ENCODE measurements around the gene PALM.
"Not testable (repeated sequence)": the region's sequence is repeated elsewhere in the genome, so short reads cannot be mapped to it uniquely, and the experiment has no call there.

The PALM gene

DNA sequence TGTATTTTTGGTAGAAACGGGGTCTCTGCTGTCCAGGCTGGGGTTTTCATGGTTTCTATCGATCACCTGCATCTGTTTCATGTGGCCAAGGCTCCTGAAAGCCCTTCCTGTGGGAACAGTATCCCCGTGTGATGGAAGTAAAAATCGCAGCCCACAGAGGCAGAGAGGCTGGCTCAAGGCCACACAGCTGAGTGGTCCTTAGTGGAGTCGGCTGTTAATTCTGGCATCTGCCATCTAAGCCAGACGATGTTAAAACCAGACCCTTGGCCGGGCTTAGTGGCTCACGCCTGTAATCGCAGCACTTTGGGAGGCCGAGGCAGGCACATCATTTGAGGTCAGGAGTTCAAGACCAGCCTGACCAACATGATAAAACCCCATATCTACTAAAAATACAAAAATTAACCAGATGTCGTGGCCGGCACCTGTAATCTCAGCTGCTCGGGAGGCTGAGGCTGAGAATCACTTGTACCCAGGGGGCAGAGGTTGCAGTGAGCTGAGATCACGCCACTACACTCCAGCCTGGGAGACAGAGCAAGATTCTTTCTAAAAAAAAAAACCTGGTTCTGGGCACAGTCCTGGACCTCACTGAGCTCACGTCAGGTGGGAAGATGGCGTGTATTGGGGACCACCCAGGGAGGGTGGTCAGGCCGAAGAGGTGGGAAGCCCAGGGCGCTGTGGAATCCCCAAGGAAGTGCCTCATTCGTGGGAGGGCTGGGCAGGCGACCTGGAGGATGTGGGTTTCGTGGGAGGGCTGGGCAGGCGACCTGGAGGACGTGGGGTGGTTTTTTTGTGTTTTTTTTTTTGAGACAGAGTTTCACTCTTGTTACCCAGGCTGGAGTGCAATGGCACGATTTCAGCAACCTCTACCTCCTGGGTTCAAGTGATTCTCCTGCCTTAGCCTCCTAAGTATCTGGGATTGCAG, 23.7 kb downstream of the PALM start:
- DNase-seq (ENCODE audit: low spot score): no peak

DNA sequence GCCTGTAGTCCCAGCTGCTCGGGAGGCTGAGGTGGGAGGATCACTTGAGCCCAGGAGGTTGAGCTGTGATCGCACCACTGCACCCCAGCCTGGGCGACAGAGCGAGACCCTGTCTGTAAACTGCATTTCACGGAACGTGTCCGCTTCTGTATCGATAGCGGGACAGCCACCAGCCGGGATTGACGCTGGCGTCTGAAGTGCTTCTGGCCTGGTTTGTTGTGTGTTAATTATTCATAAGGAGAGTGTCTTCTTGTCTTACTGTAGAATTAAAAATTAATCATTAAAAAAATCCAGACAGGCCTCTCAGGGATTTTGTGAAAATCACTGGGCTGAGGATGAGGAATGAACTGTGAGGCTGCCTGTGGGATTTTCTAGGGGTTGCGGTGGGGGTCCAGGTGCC, 26.0 kb downstream of the PALM start:
- DNase-seq (ENCODE audit: low spot score): no peak

DNA sequence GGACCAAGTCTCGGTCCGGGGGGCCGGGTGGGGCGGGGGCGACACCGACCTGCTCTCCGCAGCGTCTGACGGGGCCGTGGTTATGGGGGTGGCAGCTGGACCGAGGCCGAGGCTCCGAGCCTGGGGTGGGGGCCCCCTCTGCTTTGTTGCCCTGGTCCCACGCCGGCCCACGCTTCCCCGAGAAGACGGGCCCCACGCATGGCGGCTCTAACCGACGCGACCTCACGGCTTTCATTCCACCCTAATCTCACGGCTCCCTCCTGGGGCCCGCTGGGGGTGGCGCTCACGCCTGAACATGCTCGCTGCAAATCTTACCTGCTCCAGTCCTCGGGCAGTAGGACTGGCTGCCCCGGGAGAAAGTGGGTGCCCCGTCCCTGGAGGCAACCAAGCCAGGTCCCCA, 27.4 kb downstream of the PALM start:
- no peak for DNase-seq (ENCODE audit: low spot score)

DNA sequence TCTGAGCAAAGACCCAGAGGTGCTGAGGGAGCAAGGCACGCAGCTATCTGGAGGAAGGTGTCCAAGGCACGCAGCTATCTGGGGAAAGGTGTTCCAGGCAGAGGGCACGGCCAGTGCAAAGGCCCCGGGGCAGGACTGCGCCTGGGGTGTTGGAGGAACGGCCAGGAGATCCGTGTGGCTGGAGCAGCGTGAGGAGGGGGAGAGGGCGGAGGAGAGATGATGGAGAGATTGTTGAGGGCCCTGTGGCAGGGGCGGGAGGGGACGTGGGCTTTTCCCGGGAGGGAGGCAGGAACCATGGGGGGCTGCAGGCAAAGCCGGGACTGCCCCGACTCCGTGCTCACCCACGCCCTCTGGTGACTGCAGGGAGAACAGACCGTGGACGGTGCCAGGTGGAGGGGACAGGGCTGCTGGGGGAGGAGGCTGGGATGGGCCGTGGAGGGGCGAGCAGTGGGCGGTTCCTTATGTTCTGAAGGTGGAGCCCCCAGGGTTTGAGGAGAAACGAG, 28.9 kb downstream of the PALM start:
- peak; percentile 89 for DNase-seq (ENCODE audit: low spot score)

DNA sequence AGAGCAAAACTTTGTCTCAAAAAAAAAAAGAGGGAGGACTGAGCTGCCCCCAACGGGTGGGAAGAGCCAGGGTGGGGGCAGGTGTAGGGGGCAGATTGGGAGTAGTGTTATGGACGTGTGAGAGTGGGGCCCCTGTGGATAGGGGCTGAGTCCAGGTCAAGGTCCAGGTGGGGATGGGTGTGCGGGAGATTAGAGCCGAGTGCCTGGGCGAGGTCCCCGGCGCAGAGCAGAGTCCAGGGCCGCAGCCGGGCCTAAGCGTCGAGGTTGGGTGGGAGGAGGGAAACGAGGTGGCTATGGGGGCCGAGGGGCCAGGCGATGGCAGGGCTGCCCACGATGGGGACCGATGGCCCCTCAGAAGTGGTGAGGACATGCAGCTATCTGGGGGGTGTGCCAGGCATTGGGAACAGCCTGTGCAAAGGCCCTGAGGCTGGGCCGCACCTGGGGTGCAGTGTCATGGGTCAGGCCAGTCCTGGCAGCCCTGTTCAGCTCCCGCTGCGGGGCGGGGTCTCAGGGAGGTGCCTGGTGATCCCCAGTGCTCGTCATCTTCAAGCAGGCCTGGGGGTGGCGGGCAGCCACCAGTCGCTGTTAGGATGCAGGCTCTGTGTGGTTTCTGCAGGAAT, 29.9 kb downstream of the PALM start:
- no peak for DNase-seq (ENCODE audit: low spot score)

DNA sequence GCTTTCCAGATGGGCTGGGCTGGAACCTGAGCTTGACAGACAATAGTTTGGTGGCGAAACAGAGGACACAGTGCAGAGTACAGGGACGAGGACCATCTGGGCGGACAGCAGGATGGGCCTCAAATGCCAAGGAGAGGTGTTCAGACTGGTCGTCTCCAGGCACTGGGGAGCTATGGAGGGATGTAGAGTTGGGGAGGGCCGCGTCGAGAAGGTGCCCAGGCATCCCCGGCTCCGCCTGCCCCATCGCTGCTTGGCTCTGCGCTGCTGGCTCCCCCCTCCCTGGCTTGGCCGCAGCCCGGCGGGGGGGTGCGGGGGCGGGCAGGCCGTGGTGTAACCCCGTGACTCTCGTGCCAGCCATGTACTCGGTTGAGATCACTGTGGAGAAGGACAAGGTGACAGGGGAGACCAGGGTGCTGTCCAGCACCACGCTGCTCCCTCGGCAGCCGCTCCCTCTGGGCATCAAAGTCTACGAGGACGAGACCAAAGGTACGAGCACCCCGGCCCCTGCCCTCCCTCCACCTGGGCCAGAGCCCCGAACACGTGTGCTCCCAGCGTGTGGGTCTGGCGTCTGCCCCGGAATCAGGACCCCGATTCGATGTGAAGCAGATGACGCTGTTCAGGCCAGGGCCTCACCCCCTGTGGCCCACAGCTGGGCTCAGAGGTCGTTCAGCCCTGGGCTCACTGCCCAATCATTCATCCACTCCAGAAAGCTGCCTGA, 31.4 kb downstream of the PALM start:
- DNase-seq (ENCODE audit: low spot score): no peak

DNA sequence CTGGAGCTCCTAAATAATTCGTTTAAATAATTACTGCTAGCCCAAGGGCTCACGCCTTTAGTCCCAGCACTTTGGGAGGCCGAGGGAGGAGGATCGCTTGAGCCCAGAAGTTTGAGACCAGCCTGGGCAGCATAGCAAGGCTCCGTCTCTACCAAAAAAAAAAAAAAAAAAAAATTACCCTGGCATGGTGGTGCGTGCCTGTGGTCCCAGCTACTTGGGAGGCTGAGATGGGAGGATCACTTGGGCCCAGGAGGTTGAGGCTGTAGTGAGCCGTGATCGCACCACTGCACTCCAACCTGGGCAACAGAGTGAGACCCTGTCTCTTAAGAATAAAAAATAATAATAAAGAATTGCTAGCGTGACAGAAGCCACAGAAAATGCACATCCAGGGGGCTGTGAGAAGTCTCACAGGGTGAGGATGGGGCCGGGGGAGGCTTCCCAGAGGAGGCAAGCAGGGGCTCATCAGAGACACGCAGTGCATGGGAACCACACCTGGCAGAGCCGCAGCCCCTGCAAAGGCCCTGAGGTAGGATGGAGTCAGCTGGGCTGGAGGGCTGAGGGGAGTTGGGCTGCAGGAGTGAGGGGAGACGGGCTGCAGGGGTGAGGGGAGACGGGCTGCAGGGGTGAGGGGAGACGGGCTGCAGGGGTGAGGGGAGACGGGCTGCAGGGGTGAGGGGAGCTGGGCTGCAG, 32.2 kb downstream of the PALM start:
- not testable (repeated sequence) for DNase-seq (ENCODE audit: low spot score)

DNA sequence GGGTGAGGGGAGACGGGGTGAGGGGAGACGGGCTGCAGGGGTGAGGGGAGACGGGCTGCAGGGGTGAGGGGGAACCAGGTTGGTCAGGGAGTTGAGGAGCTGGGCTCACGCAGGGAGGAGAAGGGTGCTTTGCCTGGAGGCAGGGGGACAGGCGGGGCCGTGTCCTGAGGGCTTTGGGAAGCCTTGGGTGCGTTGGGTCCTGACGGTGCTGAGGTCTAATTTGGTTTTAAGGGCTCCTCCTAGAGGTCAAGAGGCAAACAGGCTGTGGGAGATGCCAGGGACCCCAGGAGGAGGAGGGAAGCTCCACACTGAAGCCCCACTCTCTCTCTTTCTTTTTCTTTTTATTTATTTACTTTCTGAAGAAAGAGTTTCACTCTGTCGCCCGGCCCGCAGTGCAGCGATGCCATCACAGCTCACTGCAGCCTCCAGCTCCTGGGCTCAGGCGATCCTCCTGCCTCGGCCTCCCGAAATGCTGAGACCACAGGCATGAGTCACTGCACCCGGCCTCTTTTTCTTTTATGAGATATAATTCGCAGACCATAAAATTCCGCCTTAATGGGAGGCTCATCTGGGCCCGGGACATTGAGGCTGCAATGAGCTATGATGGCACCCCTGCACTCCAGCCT, 32.9 kb downstream of the PALM start:
- no peak for DNase-seq (ENCODE audit: low spot score)

DNA sequence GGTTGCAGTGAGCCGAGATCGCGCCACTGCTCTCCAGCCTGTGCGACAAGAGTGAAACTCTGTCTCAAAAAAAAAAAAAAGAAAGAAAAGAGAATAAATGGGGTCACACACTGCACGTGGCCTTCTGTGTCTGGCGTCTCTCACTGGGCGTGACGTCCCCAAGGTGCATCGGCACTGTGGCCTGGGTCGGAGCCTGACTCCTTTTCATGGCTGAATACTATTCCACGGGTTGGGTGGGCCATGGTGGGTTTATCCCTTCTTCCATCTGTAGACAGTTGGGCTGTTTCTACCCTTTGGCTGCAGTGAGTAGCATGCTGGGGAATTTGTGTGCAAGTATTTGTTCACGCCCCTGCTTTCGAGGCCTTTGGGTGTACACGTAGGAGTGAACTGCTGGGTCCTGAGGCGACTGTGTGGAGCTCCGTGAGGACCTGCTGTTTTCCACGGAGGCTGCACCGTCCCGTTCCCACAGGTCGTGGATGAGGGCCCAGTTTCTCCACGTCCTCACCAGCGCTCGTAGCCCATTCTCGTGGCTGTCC, 33.9 kb downstream of the PALM start:
- no peak for DNase-seq (ENCODE audit: low spot score)

DNA sequence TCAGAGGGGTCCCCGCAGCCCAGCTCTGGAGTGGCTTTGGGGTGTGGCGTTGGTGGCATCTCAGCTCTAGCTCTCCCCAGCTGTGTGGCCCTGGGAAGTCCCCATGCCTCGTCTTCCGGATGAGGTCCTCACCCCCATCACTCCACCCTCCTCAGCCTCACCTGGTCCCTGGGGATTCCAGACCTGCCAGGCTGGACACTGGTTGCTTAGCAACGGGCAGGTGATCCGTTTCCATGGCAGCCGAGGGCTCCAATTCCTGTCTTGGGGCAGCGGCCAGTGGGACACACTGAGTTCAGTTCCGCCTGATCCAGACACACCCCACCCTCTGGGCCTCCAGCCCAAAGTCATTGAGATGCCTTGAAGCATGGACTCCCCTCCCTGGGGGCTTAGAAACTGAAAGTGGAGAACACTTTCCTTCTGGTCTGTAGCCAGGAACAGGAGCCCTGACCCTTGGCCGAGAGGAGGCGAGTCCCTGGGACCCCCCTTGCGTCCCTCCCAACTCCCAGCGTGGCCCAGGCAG, 34.5 kb downstream of the PALM start:
- DNase-seq (ENCODE audit: low spot score): no peak

DNA sequence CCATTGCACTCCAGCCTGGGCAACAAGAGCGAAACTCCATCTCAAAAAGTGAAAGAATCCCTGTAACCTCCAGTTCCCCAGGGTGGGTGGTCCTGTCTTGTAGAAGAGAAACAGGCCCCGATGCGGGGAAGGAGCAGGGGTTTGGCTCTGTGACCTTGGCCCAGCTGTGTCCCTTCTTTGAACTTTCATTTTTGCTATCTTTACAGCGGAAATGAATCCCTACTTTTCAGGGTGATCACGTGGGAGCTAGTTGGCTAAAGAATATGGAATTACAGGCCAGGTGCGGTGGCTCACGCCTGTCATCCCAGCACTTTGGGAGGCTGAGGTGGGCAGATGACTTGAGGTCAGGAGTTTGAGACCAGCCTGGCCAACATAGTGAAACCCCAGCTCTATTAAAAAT, 36.4 kb downstream of the PALM start:
- DNase-seq (ENCODE audit: low spot score): not testable (repeated sequence)

DNA sequence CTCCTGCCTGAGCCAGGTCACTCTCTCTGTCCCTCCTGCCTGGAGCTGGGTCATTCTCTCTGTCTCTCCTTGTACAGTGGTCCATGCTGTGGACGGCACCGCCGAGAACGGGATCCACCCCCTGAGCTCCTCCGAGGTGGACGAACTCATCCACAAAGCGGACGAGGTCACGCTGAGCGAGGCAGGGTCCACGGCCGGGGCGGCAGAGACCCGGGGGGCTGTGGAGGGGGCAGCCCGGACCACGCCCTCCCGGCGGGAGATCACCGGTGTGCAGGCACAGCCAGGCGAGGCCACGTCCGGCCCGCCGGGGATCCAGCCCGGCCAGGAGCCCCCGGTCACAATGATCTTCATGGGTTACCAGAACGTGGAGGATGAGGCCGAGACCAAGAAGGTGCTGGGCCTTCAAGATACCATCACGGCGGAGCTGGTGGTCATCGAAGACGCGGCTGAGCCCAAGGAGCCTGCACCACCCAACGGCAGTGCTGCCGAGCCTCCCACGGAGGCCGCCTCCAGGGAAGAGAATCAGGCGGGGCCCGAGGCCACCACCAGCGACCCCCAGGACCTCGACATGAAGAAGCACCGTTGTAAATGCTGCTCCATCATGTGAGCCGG, 37.6 kb downstream of the PALM start:
- no peak for DNase-seq (ENCODE audit: low spot score)

DNA sequence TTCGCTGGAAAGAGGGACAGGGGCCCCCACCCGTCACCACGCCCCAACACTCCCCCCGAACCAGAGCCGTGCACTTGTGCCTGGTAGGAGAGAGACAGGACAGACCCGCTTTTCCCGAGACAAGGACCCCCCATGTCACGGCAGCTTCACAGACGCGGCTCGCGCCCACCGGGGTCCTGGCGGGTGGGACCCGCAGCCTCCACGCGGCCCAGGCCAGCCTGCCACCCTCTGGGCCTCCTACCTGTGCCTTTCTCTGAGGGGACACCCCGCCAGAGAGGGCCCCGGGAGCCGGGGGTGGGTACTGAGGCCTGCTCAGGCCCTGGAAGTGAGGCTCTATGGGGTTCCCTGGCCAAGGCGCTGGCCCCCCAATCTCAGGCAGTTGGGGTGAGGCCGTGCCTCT, 38.2 kb downstream of the PALM start:
- DNase-seq (ENCODE audit: low spot score): no peak

DNA sequence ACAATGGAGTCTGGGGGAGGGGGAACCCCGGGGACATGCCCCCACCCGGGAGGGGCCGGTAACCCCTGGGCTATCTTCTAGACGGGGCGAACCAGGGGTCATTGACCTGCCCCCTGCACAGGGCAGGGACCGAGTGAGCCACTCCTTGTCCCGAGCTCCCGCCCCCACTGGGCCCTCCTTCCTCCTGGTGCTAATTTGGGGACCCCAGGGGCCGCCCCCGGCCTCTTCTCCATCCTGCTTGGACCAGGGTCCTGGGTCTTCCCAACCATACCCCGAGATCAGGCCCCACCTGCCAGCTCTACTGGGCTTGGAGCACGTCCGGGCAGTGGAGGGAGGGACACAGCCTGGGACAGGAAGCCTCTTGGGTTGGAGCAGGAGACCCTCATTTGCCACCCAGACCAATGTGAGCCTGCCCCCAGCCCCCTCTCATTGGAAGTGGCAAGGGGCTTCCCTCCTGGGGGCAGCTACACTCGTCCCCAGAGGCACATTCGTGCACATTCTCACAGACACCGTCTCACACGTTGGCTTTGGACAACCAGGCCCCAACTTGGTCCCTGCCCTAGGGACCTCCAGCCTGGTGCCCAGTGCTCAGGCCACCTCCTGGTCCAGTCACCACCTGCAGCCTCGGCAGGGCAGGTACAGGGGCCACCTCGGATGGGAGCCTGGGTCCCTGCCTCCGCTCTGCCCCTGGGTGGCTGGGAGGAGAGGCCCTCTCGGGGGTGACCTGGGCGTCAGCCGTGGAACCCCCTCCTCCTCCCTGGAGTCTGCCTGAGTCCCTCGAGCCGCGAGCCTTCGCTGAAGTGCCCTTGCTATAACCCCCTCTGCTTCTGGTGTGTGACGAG, 38.9 kb downstream of the PALM start:
- DNase-seq (ENCODE audit: low spot score): no peak

DNA sequence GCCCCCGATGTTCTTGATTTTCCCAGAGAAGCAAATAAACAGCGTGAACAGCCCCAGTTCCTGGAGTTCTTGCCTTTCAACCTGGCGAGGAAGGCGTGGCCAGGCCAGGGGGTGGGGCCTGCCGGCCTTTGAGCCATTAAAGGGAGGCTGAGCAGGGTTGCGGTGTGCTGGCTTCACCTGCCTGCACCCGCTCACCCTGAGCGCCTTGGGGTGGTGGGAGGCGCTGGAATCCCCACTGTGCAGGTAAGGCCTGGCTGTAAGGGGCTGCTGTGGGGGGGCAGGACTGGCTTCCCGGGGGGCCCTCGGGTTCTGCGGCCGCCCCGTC, 39.5 kb downstream of the PALM start:
- DNase-seq (ENCODE audit: low spot score): no peak

DNA sequence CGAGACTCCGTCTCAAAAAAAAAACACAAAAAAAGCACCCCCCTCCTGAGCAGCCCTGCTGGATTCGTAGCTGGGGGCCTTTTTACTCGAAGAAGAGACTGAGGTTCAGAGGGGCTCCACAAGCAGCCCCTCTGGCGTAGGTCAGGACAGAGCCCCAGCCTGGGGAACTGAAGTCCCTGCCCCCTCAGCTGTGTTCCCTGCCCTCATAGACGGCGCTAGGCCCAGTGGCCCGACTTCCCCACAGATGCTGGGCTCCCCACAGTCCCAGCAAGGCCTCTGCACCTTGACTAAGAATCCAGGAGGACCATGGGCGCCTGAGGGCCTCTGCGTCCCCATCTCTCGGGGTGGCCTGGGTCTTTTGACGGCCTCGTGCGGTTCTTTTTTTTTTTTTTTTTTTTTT, 41.1 kb downstream of the PALM start:
- DNase-seq (ENCODE audit: low spot score): no peak

DNA sequence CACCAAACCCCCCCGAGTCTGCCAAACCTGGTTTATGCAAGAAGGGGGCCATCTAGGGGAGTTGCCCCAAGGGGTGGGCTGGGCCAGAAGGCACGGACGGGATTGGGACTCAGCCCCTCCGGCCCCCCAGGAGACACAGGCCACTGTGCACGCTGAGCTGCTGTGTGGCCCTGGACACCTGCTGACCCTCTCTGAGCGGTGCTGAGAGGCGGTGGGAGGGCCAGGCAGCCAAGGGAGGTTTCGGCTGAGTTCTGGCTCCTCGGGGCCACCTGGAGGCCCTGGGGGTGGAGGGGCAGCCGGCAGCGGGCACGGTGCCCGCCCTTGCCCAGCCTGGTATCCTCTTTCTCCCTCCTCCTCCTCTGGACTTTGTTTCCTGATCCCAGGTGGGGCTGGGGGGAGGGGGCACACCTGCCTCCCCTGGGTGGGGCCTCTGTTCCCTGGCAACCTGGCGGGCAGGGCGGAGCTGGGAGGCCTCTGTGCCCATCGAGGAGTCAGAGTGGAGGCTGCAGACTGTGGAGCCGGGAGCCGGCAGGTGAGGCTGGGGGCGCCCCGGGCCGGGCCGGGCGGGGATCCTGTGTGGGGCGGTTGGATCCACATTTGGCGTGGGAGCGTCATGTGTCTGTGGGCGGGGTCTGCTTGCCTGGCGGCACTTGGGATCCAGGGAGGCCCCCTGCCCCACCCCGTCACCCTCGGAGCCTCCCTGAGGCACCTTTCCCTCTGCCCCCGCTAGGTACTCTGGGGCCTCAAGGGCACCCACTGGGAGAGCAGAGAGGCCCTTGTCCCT, 42.1 kb downstream of the PALM start, which contains the start of gene MISP:
Gene MISP, plus strand, starts transcription at position 473 of the 784 bp plus-strand sequence. CDS start 5,835 bp downstream, outside the sequence.
- no peak for DNase-seq (ENCODE audit: low spot score)

DNA sequence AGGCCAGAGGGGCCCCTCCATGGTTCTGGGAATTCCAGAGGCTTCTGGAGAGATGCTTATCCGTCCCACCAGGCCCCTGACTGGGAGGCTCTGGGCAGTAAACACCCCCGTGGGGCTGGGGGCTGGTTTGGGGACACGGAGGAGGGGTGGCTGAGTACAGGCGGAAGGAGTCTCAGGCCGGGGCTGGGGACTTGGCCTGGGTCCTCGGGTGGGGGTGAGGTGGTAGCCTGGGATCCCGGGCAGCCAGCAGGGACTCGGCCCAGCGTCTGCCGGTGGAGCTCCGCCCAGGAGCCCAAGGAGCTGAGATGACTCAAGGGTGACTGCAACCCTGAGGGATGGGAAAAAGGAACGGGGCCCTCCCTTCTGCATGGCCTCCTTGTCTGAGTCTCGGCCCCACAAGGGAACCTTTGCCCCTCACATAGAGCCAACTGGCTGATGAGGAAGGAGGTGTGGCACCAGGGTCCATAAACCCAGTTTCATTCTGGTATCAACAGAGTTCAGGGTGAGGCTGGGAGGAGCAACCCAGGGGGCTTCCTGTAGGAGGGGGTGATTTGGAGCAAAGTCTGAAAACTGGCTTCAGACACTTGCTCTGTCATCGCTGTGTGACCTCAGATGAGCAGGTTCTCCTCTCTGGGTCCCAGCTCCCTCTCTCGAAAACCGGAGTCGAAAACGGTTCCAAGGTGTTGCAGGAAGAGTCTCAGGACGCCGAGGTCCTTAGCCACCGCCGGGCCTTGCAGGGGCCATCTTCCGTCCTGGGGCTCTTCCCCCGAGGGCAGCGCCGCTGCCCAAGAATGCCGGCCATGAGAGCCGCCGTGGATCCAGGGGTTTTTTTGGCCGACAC, 43.0 kb downstream of the PALM start:
- DNase-seq (ENCODE audit: low spot score): peak; percentile 96
